Measurements from ENCODE around the gene PALM3.
A peak's percentile ranks its signal among the peaks of the same experiment; 100 is the strongest.

PALM3 gene

GRCh38 chr19:14061751-14062557 is at the start of gene PALM3:
Gene PALM3, minus strand, starts transcription at chr19:14062076. Its CDS starts 96 bp downstream, at chr19:14061980.
- in situ Hi-C loops (cut with MboI; ENCODE audit: low pct_unique_long_range_greater_than_20kb, low sequenced_read_pairs): loop anchor here (25.0 kb wide), 1 partner anchor 175 kb away; the partner anchor contains the start of gene NANOS3
- DNase-seq: no peak

DNA sequence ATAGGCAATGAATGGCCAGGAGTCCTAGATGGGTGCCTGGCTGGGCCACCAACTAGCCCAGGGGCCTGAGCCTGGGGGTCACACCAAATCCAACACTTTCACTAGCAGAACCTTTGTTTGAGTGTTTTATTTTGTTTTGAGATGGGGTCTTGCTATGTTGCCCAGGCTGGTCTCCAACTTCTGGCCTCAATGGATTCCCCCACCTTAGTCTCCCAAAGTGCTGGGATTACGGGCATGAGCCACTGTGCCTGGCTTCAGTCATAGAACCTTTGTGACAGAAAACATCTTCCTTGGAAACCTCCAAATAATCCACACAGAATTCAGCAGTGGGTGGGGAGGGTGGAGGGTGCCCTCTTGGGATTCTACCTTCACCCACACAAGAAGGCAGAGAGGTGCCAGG is 49.6 kb upstream of the PALM3 start:
- DNase-seq: no peak
- in situ Hi-C loops (cut with MboI; ENCODE audit: low pct_unique_long_range_greater_than_20kb, low sequenced_read_pairs): no loop called here

GRCh38 chr19:14110650-14111049 is 48.8 kb upstream of the PALM3 start:
- in situ Hi-C loops (cut with MboI; ENCODE audit: low pct_unique_long_range_greater_than_20kb, low sequenced_read_pairs): no loop called here
- DNase-seq: no peak

DNA sequence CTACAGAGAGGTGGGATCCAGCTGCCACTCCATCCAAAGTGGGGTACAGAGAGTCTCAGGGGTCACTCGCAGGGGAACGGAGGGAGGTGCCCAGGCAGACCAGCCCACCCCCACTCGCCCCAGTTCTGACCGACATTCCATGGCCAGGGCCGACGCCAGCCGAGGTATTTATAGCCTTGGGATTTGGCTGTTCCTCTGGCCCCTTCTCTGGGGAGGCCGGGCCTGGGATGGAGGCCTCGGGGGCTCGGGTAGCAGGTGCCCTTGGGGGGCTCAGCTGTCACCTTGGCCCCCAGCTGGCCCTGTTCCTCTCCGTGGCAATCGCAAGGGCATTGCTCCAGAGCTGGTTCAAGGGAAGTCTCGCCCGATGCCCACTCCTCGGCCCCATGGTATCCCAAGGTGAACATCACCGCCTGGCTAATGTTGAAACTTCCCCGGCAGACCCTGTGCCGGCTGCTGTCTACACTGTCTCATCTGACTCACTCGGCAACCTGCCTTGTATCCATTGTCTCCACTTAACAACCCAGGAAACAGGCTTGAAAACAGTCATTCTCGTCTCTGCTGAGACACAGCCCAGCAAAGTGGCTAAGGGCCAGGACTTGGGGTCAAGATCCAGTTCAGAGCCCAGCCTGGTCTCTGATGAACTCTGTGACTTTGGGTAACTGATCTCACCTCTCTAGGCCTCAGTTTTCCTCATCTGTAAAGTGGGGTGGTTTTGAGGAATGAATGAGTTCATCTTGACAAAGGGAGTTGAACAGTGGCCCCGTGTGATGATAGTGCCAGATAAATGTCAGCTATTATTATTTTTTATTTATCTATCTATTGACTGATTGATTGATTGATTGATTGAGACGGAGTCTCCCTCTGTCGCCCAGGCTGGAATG is 45.9 kb upstream of the PALM3 start:
- in situ Hi-C loops (cut with MboI; ENCODE audit: low pct_unique_long_range_greater_than_20kb, low sequenced_read_pairs): no loop called here
- DNase-seq: no peak

GRCh38 chr19:14106840-14107239 is 45.0 kb upstream of the PALM3 start:
- in situ Hi-C loops (cut with MboI; ENCODE audit: low pct_unique_long_range_greater_than_20kb, low sequenced_read_pairs): no loop called here

GRCh38 chr19:14105680-14106079 is 43.8 kb upstream of the PALM3 start:
- in situ Hi-C loops (cut with MboI; ENCODE audit: low pct_unique_long_range_greater_than_20kb, low sequenced_read_pairs): no loop called here
- DNase-seq: no peak

More at GRCh38 chr19:14106840-14107239, 45.0 kb upstream of the PALM3 start:
- DNase-seq: no peak

DNA sequence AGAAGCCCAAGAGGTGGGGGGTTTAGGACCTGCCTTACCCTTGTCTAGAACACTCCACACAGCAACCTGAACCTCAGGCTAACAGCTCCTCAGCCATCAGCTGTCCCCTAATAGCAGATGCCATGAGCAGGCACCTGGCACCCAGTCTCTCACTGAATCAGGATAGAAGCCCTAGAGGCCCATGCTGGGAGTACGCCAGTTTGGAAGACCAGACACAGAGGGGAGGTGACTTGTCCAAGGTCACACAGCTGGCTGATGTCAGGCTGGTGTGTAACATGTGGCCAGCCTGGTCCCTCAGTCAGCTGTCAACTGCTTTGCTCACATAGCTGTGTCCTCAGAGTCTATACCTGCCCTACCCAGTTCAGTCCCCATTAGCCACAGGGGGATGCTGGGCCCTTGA is 41.4 kb upstream of the PALM3 start:
- DNase-seq: no peak
- in situ Hi-C loops (cut with MboI; ENCODE audit: low pct_unique_long_range_greater_than_20kb, low sequenced_read_pairs): no loop called here

DNA sequence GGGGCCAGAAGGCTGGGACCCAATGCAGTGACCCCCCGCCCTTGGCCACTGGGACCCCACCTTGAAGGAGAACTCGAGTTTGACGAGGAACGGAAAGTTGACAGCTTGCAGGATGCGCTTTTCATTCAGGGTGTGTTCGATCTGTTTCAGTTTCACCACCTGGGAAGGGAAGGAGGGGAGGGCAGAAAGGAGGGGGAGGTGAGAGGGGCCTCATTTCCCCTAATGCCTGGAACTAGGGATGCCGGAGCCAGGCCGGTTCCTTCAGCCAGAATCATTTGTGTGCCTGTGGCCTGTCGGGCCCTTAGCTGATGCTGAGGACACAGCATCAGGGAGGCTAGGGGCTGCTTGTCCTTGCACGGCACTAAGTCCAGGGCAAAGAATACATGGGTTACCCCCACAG is 40.9 kb upstream of the PALM3 start:
- in situ Hi-C loops (cut with MboI; ENCODE audit: low pct_unique_long_range_greater_than_20kb, low sequenced_read_pairs): no loop called here
- no peak for DNase-seq

- in situ Hi-C loops (cut with MboI; ENCODE audit: low pct_unique_long_range_greater_than_20kb, low sequenced_read_pairs): no loop called here
- no peak for DNase-seq
Observed at GRCh38 chr19:14102102-14102696, 40.3 kb upstream of the PALM3 start.

GRCh38 chr19:14101003-14101545 is 39.2 kb upstream of the PALM3 start:
- no peak for DNase-seq
- in situ Hi-C loops (cut with MboI; ENCODE audit: low pct_unique_long_range_greater_than_20kb, low sequenced_read_pairs): no loop called here

DNA sequence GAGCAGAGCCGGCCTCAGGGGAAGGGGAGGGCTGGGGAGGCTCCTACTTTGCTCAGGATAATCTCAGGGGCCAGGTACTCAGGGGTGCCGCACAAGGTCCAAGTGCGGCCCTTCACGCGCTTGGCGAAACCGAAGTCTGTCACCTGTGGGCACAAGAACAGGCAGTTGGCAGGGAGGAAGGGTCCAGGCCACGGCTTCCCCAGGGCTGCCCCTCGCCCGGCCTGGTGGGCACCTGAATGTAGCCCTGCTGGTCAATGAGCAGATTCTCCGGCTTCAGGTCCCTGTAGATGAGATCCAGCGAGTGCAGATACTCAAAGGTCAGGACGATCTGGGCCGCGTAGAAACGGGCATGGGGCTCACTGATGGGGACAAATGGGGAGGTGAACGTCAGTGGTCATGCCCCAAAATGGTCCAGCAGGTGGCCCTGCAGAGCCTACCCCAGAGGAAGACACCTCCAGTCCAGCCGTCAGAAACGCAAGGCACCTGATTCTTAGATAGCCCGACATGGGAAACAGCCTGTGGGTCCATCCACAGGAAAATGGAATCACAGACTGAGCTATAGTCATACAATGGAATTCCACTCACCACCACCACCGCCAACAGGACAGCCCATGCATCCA is 35.8 kb upstream of the PALM3 start:
- DNase-seq: no peak
- in situ Hi-C loops (cut with MboI; ENCODE audit: low pct_unique_long_range_greater_than_20kb, low sequenced_read_pairs): no loop called here

DNA sequence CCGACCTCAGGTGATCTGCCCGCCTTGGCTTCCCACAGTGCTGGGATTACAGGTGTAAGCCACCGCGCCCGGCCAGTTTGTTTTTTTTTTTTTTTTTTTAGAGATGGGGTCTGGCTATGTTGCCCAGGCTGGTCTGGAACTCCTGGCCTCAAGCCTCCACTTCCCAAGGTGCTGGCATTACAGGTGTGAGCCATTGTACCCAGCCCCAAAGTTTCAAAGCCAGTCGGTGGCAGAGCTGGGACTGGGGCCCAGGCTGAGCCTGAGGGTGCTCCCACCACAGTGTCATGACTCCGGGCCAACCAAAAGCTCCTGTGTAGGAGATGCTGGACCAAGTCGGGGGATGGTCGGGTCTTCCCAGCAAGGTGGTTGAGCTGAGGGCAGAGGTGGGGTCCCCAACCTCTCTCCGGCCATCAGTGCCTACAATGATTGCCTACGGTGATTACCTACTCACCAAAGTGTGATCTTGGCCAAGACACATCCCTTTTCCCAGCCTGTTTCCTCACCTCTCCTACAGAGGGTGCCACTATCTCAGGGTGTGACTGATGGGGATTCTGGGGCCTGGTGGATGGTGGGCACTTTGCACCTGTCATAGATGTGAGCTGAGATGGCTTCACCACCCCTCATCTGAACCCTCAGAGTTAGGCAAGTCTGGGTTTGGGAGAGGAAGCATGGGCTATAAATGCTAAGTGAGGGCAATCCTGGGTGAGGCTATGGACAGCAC is 34.6 kb upstream of the PALM3 start:
- DNase-seq: no peak
- in situ Hi-C loops (cut with MboI; ENCODE audit: low pct_unique_long_range_greater_than_20kb, low sequenced_read_pairs): no loop called here

GRCh38 chr19:14094854-14095253 is 33.0 kb upstream of the PALM3 start:
- in situ Hi-C loops (cut with MboI; ENCODE audit: low pct_unique_long_range_greater_than_20kb, low sequenced_read_pairs): no loop called here
- DNase-seq: no peak

- no peak for DNase-seq
- in situ Hi-C loops (cut with MboI; ENCODE audit: low pct_unique_long_range_greater_than_20kb, low sequenced_read_pairs): no loop called here
Observed at GRCh38 chr19:14093117-14093823, 31.4 kb upstream of the PALM3 start.

DNA sequence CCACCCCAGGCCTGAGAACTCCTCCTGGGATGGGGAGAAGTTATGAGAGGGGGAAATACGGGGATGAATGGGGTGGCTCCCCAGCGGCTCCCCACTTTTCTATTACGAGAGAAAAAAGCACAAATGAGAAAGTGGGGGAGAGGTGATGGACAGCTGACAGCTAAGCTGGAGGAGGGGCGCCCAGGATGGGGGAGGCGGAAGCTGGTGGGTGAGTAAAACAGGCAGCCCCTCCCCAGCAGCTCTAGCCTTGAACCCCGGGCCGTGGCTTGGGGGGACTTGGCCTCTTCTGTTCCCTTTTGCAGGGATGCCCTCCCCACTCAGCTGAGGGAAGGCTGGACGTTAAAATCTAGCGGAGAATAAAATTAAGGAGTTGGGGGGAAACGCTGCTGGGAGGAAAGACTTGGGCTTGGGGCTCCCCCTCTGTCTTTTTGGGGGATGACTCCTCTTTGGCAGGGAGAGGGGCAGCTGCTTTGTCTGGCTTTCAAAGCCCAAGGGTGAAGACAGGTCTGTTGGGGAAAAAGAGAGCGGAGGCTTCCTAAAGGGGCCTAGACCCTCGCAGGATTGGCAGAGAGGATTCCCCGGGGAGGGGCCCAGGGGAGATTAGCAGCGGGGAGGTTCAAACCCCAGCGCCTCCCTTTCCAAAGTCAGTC is 30.1 kb upstream of the PALM3 start:
- in situ Hi-C loops (cut with MboI; ENCODE audit: low pct_unique_long_range_greater_than_20kb, low sequenced_read_pairs): no loop called here
- DNase-seq: no peak

GRCh38 chr19:14091081-14091812 is 29.4 kb upstream of the PALM3 start:
- in situ Hi-C loops (cut with MboI; ENCODE audit: low pct_unique_long_range_greater_than_20kb, low sequenced_read_pairs): no loop called here

GRCh38 chr19:14090509-14091080 is 28.7 kb upstream of the PALM3 start, which contains the start of gene SAMD1:
Gene SAMD1, minus strand, starts transcription at chr19:14090751.
- in situ Hi-C loops (cut with MboI; ENCODE audit: low pct_unique_long_range_greater_than_20kb, low sequenced_read_pairs): no loop called here

More at GRCh38 chr19:14091081-14091812, 29.4 kb upstream of the PALM3 start:
- peak; percentile 86 for DNase-seq

More at GRCh38 chr19:14090509-14091080, 28.7 kb upstream of the PALM3 start, which contains the start of gene SAMD1:
- DNase-seq: peak; percentile 48

Measured in KBM-7 (cell line).